ENCODE results near the gene REV3L.

REV3L gene

GRCh38 chr6:111423055-111423633 is 59.9 kb downstream of the REV3L start:
- DNase-seq (ENCODE audit: low read depth): no peak

GRCh38 chr6:111418971-111419693 is 63.9 kb downstream of the REV3L start:
- DNase-seq (ENCODE audit: low read depth): no peak

- DNase-seq (ENCODE audit: low read depth): no peak
Observed at GRCh38 chr6:111417946-111418345, 65.1 kb downstream of the REV3L start.

GRCh38 chr6:111417181-111417585 is 65.8 kb downstream of the REV3L start:
- peak; percentile 17 for DNase-seq (ENCODE audit: low read depth)

GRCh38 chr6:111416529-111416928 is 66.5 kb downstream of the REV3L start:
- no peak for DNase-seq (ENCODE audit: low read depth)

- no peak for DNase-seq (ENCODE audit: low read depth)
Observed at GRCh38 chr6:111414373-111414772, 68.6 kb downstream of the REV3L start.

- no peak for DNase-seq (ENCODE audit: low read depth)
Observed at GRCh38 chr6:111411978-111412566, 70.9 kb downstream of the REV3L start.

GRCh38 chr6:111411046-111411445 is 72.0 kb downstream of the REV3L start:
- no peak for DNase-seq (ENCODE audit: low read depth)

- DNase-seq (ENCODE audit: low read depth): no peak
Observed at GRCh38 chr6:111410371-111410770, 72.6 kb downstream of the REV3L start.

GRCh38 chr6:111409430-111409829 is 73.6 kb downstream of the REV3L start:
- no peak for DNase-seq (ENCODE audit: low read depth)

- DNase-seq (ENCODE audit: low read depth): no peak
Observed at GRCh38 chr6:111407686-111408085, 75.3 kb downstream of the REV3L start.

- DNase-seq (ENCODE audit: low read depth): no peak
Observed at GRCh38 chr6:111406200-111406721, 76.8 kb downstream of the REV3L start.

- no peak for DNase-seq (ENCODE audit: low read depth)
Observed at GRCh38 chr6:111403388-111403787, 79.6 kb downstream of the REV3L start.

- no peak for DNase-seq (ENCODE audit: low read depth)
Observed at GRCh38 chr6:111399626-111400025, 83.4 kb downstream of the REV3L start.

GRCh38 chr6:111388681-111389080 is 94.3 kb downstream of the REV3L start:
- DNase-seq (ENCODE audit: low read depth): no peak

- DNase-seq (ENCODE audit: low read depth): no peak
Observed at GRCh38 chr6:111382476-111383294, 100.3 kb downstream of the REV3L start.

GRCh38 chr6:111381728-111382127 is 101.3 kb downstream of the REV3L start:
- no peak for DNase-seq (ENCODE audit: low read depth)

GRCh38 chr6:111381123-111381522 is 101.9 kb downstream of the REV3L start:
- DNase-seq (ENCODE audit: low read depth): no peak

- DNase-seq (ENCODE audit: low read depth): no peak
Observed at GRCh38 chr6:111379831-111380230, 103.2 kb downstream of the REV3L start.

GRCh38 chr6:111379302-111379701 is 103.7 kb downstream of the REV3L start:
- DNase-seq (ENCODE audit: low read depth): no peak

- no peak for DNase-seq (ENCODE audit: low read depth)
Observed at GRCh38 chr6:111377558-111378120, 105.4 kb downstream of the REV3L start.
